Hepatocyte (in vitro differentiated cells): ENCODE results near the gene CRYAA. TPM values are rescaled to one million over a fixed set of nuclear protein-coding genes. Genes with fewer than 3 reads are reported as not detected.

Source experiments
- DNase-seq: peaks from one replicate; pipeline ENCODE4 v3.0.0-alpha.2; 2016; ENCODE audit warnings: low spot score
- H2AFZ ChIP-seq: fragments of 200-600 bp; sonication (generic); 2 replicates; pipeline ENCODE4 v1.6.0; 2016; ENCODE audit warnings: antibody characterized with exemption, mild to moderate bottlenecking
- H3K27ac ChIP-seq: fragments of 200-600 bp; sonication (generic); 2 replicates; pipeline ENCODE4 v1.5.1; 2016; ENCODE audit warnings: mild to moderate bottlenecking
- H3K27me3 ChIP-seq: fragments of 200-600 bp; sonication (generic); 2 replicates; pipeline ENCODE4 v1.6.1; 2016
- H3K36me3 ChIP-seq: fragments of 200-600 bp; sonication (generic); replicated peaks from 2 replicates; pipeline ENCODE4 v1.5.1; 2016; ENCODE audit warnings: low read depth; ENCODE audit not compliant: insufficient read depth
- H3K4me1 ChIP-seq: fragments of 200-600 bp; sonication (generic); 2 replicates; pipeline ENCODE4 v1.5.1; 2016; ENCODE audit warnings: mild to moderate bottlenecking, moderate library complexity; ENCODE audit not compliant: insufficient read depth
- H3K4me2 ChIP-seq: fragments of 200-600 bp; sonication (generic); 2 replicates; pipeline ENCODE4 v1.6.0; 2016
- H3K4me3 ChIP-seq: fragments of 200-600 bp; sonication (generic); 2 replicates; pipeline ENCODE4 v1.5.1; 2016; ENCODE audit warnings: mild to moderate bottlenecking
- H3K79me2 ChIP-seq: fragments of 200-600 bp; sonication (generic); 2 replicates; pipeline ENCODE4 v1.6.0; 2017; ENCODE audit warnings: mild to moderate bottlenecking
- H3K9me2 ChIP-seq: fragments of 200-600 bp; sonication (generic); replicated peaks from 2 replicates; pipeline ENCODE4 v1.6.0; 2017; ENCODE audit warnings: mild to moderate bottlenecking; ENCODE audit not compliant: insufficient read depth
- H3K9me3 ChIP-seq: fragments of 200-600 bp; sonication (generic); 2 replicates; pipeline ENCODE4 v1.5.1; 2016; ENCODE audit warnings: low read depth, mild to moderate bottlenecking
- H4K20me1 ChIP-seq: fragments of 200-600 bp; sonication (generic); 2 replicates; pipeline ENCODE4 v1.6.0; 2016; ENCODE audit warnings: mild to moderate bottlenecking; ENCODE audit not compliant: insufficient read depth, poor library complexity, severe bottlenecking
- CTCF ChIP-seq: fragments of 200-600 bp; sonication (generic); IDR thresholded peaks from 2 replicates; pipeline ENCODE4 v1.5.1; 2016; ENCODE audit warnings: antibody characterized with exemption, mild to moderate bottlenecking; ENCODE audit not compliant: poor library complexity
- EZH2 ChIP-seq: fragments of 200-600 bp; sonication (generic); IDR thresholded peaks from 2 replicates; pipeline ENCODE4 v1.6.1; 2016; ENCODE audit warnings: antibody characterized with exemption, mild to moderate bottlenecking, borderline replicate concordance
- EZH2phosphoT487 ChIP-seq: fragments of 200-600 bp; sonication (generic); IDR thresholded peaks from one replicate; pipeline ENCODE4 v1.6.1; 2018; ENCODE audit warnings: antibody characterized with exemption, mild to moderate bottlenecking, low read depth, moderate library complexity; ENCODE audit not compliant: unreplicated experiment, severe bottlenecking
- WGBS: methylation state at CpG from one replicate; pipeline ENCODE4 v1.1.6; 2016; ENCODE audit warnings: low lambda C conversion rate; ENCODE audit errors: missing lambda C conversion rate; 5-methylcytosine and 5-hydroxymethylcytosine counted together
- polyA plus RNA-seq: library from polyadenylated mRNA; unstranded; fragments of >200 nt; fragmentation: Nextera tagmentation; extraction: Ambion mirVana; gene quantifications from 2 replicates; pipeline ENCODE4 v1.2.1, GENCODE V29; 2016
- total RNA-seq: library from RNA; depleted of rRNA; stranded (reverse); fragments of >200 nt; gene quantifications from 2 replicates; pipeline ENCODE4 v1.2.3, GENCODE V29; 2014

Gene CRYAA
- total and polyA plus RNA-seq, 2 experiments from 2014 or later, result not detected

GRCh38 chr21:43204638-43205037 is 35.8 kb downstream of the CRYAA start:
- H3K4me2 ChIP-seq, result no peak overlapping the region
- no peaks in the 10 kb centered on the region for H3K27me3 ChIP-seq
- H3K27ac ChIP-seq, result no peak overlapping the region
- TF ChIP-seq EZH2 (no peak), CTCF (no peak), EZH2phosphoT487 (no peak)
- H3K9me2 ChIP-seq, result no peaks in the 10 kb centered on the region
- no peak overlapping the region for H2AFZ ChIP-seq
- no peak for DNase-seq
- H3K9me3 ChIP-seq, result no peaks in the 10 kb centered on the region
- H3K79me2 ChIP-seq, result no peaks in the 10 kb centered on the region
- H3K4me1 ChIP-seq, result peaks cover 3% of the 10 kb centered on the region
- 95% methylated on average over 7 of the region's 7 CpGs for WGBS
- no peaks in the 10 kb centered on the region for H4K20me1 ChIP-seq
- no peak overlapping the region for H3K4me3 ChIP-seq
- no peaks in the 10 kb centered on the region for H3K36me3 ChIP-seq

DNA sequence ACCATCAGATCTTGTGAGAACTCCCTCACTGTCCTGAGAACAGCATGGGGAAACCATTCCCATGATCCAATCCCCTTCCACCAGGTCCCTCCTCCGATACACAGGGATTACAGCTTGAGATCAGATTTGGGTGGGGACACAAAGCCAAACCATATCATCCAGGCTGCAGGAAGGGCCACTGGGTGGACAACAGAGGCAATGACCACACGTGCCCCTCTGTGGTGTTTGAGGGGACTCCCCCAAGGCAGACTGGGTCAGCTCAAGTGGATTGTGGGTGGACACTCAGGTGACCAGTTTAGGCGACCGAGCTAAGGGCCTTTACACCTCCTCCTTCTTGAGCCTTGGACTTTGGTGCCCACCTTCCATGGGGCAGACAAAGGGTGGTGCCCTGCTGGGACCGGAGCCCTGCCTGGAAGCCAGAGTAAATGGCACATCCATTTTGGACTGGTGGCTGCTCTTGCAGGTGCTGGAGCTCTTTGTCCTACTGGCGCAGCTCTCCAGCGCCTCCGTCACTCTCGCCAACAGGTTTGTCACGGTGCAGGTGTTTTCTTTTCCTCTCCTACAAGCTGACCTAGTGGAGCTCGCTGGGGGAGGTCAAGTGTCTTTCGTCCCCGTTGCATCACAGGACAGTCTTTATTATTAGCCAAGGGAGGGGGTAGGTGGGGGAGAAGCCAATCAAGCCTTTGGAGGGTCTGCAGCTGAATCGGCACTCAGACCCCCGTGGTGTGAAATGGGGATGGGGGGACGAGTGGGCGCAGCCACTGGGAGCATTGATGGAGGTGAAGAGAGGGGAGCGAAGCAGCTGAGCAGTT is 37.6 kb downstream of the CRYAA start:
- no peaks in the 10 kb centered on the region for H3K27me3 ChIP-seq
- no peak for DNase-seq
- H3K4me1 ChIP-seq, result peaks cover 16% of the 10 kb centered on the region

DNA sequence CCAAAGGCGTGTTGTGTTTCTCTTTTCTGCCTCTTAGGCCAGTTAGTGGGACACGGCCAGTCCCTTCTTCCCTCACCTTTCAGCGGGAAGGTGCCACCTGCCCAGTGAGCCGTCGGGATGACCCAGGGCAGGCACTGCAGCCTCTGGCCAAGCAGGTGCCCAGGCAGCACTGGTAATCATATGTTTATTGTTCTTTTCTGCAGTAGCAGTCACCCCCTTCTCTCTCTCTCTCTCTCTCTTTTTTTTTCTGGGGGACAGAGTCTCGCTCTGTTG is 38.2 kb downstream of the CRYAA start:
- Histone ChIP-seq H4K20me1 (no peaks in the 10 kb centered on the region), H3K27me3 (no peaks in the 10 kb centered on the region), H3K4me1 (peaks cover 16% of the 10 kb centered on the region), H3K9me3 (no peaks in the 10 kb centered on the region), H3K27ac (no peak overlapping the region), H2AFZ (no peak overlapping the region), H3K79me2 (no peaks in the 10 kb centered on the region), H3K4me2 (no peak overlapping the region), H3K4me3 (no peak overlapping the region), H3K36me3 (no peaks in the 10 kb centered on the region), H3K9me2 (no peaks in the 10 kb centered on the region)
- 92% methylated on average over 6 of the region's 6 CpGs for WGBS
- TF ChIP-seq CTCF (no peak), EZH2phosphoT487 (no peak), EZH2 (no peak)
- DNase-seq, result no peak

More for the DNA sequence above, 37.6 kb downstream of the CRYAA start:
- H3K36me3 ChIP-seq, result no peaks in the 10 kb centered on the region
- H3K9me3 ChIP-seq, result no peaks in the 10 kb centered on the region
- no peaks in the 10 kb centered on the region for H4K20me1 ChIP-seq
- no peak overlapping the region for H2AFZ ChIP-seq
- no peak overlapping the region for H3K27ac ChIP-seq
- TF ChIP-seq CTCF (no peak), EZH2phosphoT487 (no peak), EZH2 (no peak)
- WGBS, result 90% methylated on average over 18 of the region's 18 CpGs
- H3K4me3 ChIP-seq, result no peak overlapping the region
- no peak overlapping the region for H3K4me2 ChIP-seq
- H3K79me2 ChIP-seq, result no peaks in the 10 kb centered on the region
- no peaks in the 10 kb centered on the region for H3K9me2 ChIP-seq
